ENCODE measurements around the gene CYP2W1.

GRCh38 chr7:970744-971143, 12.2 kb upstream of the CYP2W1 start:
- TF ChIP-seq EZH2 (IDR thresholded peaks at IDR 0.05; ENCODE audit: low read length, unreplicated experiment) (no peak), CTCF (conservative IDR thresholded peaks at IDR 0.05; ENCODE audit: low read depth, low read length) (no peak)

Data from PC-3 (cell line).